ENCODE measurements around the gene PROK1. TPM values are rescaled to one million over a fixed set of nuclear protein-coding genes. Genes with fewer than 3 reads are reported as not detected.

PROK1 gene
- total RNA-seq, 1 experiment from 2014 or later = not detected

GRCh38 chr1:110488161-110488560 is 37.2 kb downstream of the PROK1 start:
- H3K4me1 ChIP-seq (ENCODE audit: insufficient read depth, low read length) = peaks cover 7% of the 10 kb centered on the region; the same call in 1 of the 2 replicates
- POLR2A ChIA-PET (ENCODE audit: unreplicated experiment) = no interaction called here
- H3K36me3 ChIP-seq (ENCODE audit: low read depth, low read length) = no peaks in the 10 kb centered on the region
- no peaks in the 10 kb centered on the region for H3K9me3 ChIP-seq (ENCODE audit: low read length)
- no peak overlapping the region for H2AFZ ChIP-seq (ENCODE audit: low read length)
- H3K9me2 ChIP-seq (replicated peaks; ENCODE audit: low read length) = no peaks in the 10 kb centered on the region
- no peak overlapping the region for H3K27ac ChIP-seq (ENCODE audit: low read length)
- ATAC-seq (no peak), DNase-seq (no peak)
- no TSS peak for BruUV-seq (replicated peaks)
- no peak for TF ChIP-seq EZH2phosphoT487 (IDR thresholded peaks at IDR 0.05; ENCODE audit: borderline replicate concordance, low read length)
- TF ChIP-seq CTCF (conservative IDR thresholded peaks at IDR 0.05; ENCODE audit: low read depth, low read length) = no peak
- TF ChIP-seq EZH2 (IDR thresholded peaks at IDR 0.05; ENCODE audit: low read length, unreplicated experiment) = no peak
- no peak overlapping the region for H3K4me3 ChIP-seq (ENCODE audit: low read length)
- CTCF ChIA-PET = no interaction called here
- intact Hi-C loops (cut with micrococcal nuclease) = no loop called here
- no peak overlapping the region for H3K4me2 ChIP-seq (ENCODE audit: low read length)
- no peaks in the 10 kb centered on the region for H3K79me2 ChIP-seq (ENCODE audit: low read length)
- H3K27me3 ChIP-seq (ENCODE audit: low read length) = no peaks in the 10 kb centered on the region
- no peaks in the 10 kb centered on the region for H4K20me1 ChIP-seq (ENCODE audit: low read length)
- H3K9ac ChIP-seq (ENCODE audit: low read length) = no peak overlapping the region
- no peaks in the 10 kb centered on the region for H3F3A ChIP-seq (ENCODE audit: low read length, unreplicated experiment)

- no peaks in the 10 kb centered on the region for H3K36me3 ChIP-seq (ENCODE audit: low read depth, low read length)
- H3K27ac ChIP-seq (ENCODE audit: low read length) = no peak overlapping the region
- H4K20me1 ChIP-seq (ENCODE audit: low read length) = no peaks in the 10 kb centered on the region
- no peak overlapping the region for H3K4me2 ChIP-seq (ENCODE audit: low read length)
- ATAC-seq = no peak
- no peak for DNase-seq
- H3K9me2 ChIP-seq (replicated peaks; ENCODE audit: low read length) = no peaks in the 10 kb centered on the region
- intact Hi-C loops (cut with micrococcal nuclease) = no loop called here
- H3K79me2 ChIP-seq (ENCODE audit: low read length) = no peaks in the 10 kb centered on the region
- H3K9me3 ChIP-seq (ENCODE audit: low read length) = no peaks in the 10 kb centered on the region
- H3K4me3 ChIP-seq (ENCODE audit: low read length) = no peak overlapping the region
- H3K9ac ChIP-seq (ENCODE audit: low read length) = no peak overlapping the region
- H3F3A ChIP-seq (ENCODE audit: low read length, unreplicated experiment) = no peaks in the 10 kb centered on the region
- BruUV-seq (replicated peaks) = no TSS peak
- no peak overlapping the region for H2AFZ ChIP-seq (ENCODE audit: low read length)
- peaks cover 7% of the 10 kb centered on the region; the same call in 1 of the 2 replicates for H3K4me1 ChIP-seq (ENCODE audit: insufficient read depth, low read length)
- H3K27me3 ChIP-seq (ENCODE audit: low read length) = no peaks in the 10 kb centered on the region
- TF ChIP-seq CTCF (conservative IDR thresholded peaks at IDR 0.05; ENCODE audit: low read depth, low read length) (no peak), EZH2phosphoT487 (IDR thresholded peaks at IDR 0.05; ENCODE audit: borderline replicate concordance, low read length) (no peak), EZH2 (IDR thresholded peaks at IDR 0.05; ENCODE audit: low read length, unreplicated experiment) (no peak)
- ChIA-PET POLR2A (ENCODE audit: unreplicated experiment) (no interaction called here), CTCF (no interaction called here)
Measured at GRCh38 chr1:110488867-110489266, 37.9 kb downstream of the PROK1 start.

DNA sequence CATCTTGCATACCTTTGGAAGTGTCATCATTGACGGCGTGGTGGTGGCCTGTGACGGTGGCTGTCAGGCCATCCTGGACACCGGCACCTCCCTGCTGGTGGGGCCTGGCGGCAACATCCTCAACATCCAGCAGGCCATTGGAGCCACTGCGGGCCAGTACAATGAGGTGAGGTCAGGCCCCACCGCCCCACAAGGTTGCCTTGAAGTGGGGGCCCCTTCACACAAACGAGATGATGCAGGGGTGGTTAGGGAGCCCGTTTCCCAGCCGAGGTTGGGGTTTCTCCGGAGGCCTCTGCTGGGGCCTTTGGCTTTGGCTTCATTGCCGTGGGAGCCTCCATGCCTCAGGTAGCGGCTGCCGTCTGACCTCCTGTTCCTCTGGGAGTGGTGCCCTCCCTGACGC is 38.5 kb downstream of the PROK1 start:
- ATAC-seq (no peak), DNase-seq (no peak)
- POLR2A ChIA-PET (ENCODE audit: unreplicated experiment) = no interaction called here
- peaks cover 7% of the 10 kb centered on the region; the same call in 1 of the 2 replicates for H3K4me1 ChIP-seq (ENCODE audit: insufficient read depth, low read length)
- CTCF ChIA-PET = no interaction called here
- BruUV-seq (replicated peaks) = no TSS peak
- H2AFZ ChIP-seq (ENCODE audit: low read length) = no peak overlapping the region
- H3F3A ChIP-seq (ENCODE audit: low read length, unreplicated experiment) = no peaks in the 10 kb centered on the region
- no peaks in the 10 kb centered on the region for H3K27me3 ChIP-seq (ENCODE audit: low read length)
- H3K79me2 ChIP-seq (ENCODE audit: low read length) = no peaks in the 10 kb centered on the region
- H3K9me3 ChIP-seq (ENCODE audit: low read length) = no peaks in the 10 kb centered on the region
- intact Hi-C loops (cut with micrococcal nuclease) = no loop called here
- H3K36me3 ChIP-seq (ENCODE audit: low read depth, low read length) = no peaks in the 10 kb centered on the region
- no peak overlapping the region for H3K4me3 ChIP-seq (ENCODE audit: low read length)
- no peaks in the 10 kb centered on the region for H4K20me1 ChIP-seq (ENCODE audit: low read length)
- H3K27ac ChIP-seq (ENCODE audit: low read length) = no peak overlapping the region
- no peak overlapping the region for H3K4me2 ChIP-seq (ENCODE audit: low read length)
- H3K9ac ChIP-seq (ENCODE audit: low read length) = no peak overlapping the region
- TF ChIP-seq EZH2phosphoT487 (IDR thresholded peaks at IDR 0.05; ENCODE audit: borderline replicate concordance, low read length) (no peak), EZH2 (IDR thresholded peaks at IDR 0.05; ENCODE audit: low read length, unreplicated experiment) (no peak), CTCF (conservative IDR thresholded peaks at IDR 0.05; ENCODE audit: low read depth, low read length) (no peak)
- H3K9me2 ChIP-seq (replicated peaks; ENCODE audit: low read length) = no peaks in the 10 kb centered on the region
